ENCODE results near the gene WDR91. TPM values are rescaled to one million over a fixed set of nuclear protein-coding genes. Genes with fewer than 3 reads are reported as not detected.
A peak's percentile ranks its signal among the peaks of the same experiment; 100 is the strongest.

Gene WDR91
- total RNA-seq, 1 donor from 2014 or later = 27.1 TPM

GRCh38 chr7:135154734-135155133 is 56.6 kb downstream of the WDR91 start:
- Histone ChIP-seq H3K27ac (no peak overlapping the region), H3K4me3 (no peak overlapping the region), H3K9me3 (peaks cover 5% of the 10 kb centered on the region), H3K36me3 (no peaks in the 10 kb centered on the region), H3K27me3 (ENCODE audit: low read depth) (no peaks in the 10 kb centered on the region), H3K4me1 (peaks cover 50% of the 10 kb centered on the region)
- intact Hi-C loops (cut with DNase I) = no loop called here
- TF ChIP-seq CTCF (IDR thresholded peaks at IDR 0.05) = no peak
- no peak for DNase-seq
- ATAC-seq = no peak

GRCh38 chr7:135152442-135152841 is 58.9 kb downstream of the WDR91 start:
- Histone ChIP-seq H3K4me1 (peaks cover 35% of the 10 kb centered on the region), H3K4me3 (no peak overlapping the region)

GRCh38 chr7:135151533-135151932 is 59.8 kb downstream of the WDR91 start:
- Histone ChIP-seq H3K36me3 (no peaks in the 10 kb centered on the region), H3K4me1 (peaks cover 42% of the 10 kb centered on the region), H3K27me3 (ENCODE audit: low read depth) (no peaks in the 10 kb centered on the region), H3K27ac (peak overlapping the region; percentile 95), H3K9me3 (peaks cover 5% of the 10 kb centered on the region), H3K4me3 (no peak overlapping the region)
- no peak for TF ChIP-seq CTCF (IDR thresholded peaks at IDR 0.05)
- peak; percentile 33 to 72 for ATAC-seq
- no peak for DNase-seq
- intact Hi-C loops (cut with DNase I) = no loop called here

More at GRCh38 chr7:135152442-135152841, 58.9 kb downstream of the WDR91 start:
- Histone ChIP-seq H3K9me3 (peaks cover 5% of the 10 kb centered on the region), H3K27ac (no peak overlapping the region), H3K27me3 (ENCODE audit: low read depth) (no peaks in the 10 kb centered on the region), H3K36me3 (no peaks in the 10 kb centered on the region)
- TF ChIP-seq CTCF (IDR thresholded peaks at IDR 0.05) = no peak
- no peak for DNase-seq
- intact Hi-C loops (cut with DNase I) = no loop called here
- no peak for ATAC-seq

- intact Hi-C loops (cut with DNase I) = no loop called here
- H3K36me3 ChIP-seq = no peaks in the 10 kb centered on the region
- ATAC-seq (no peak), DNase-seq (no peak)
- peak overlapping the region; percentile 63 for H3K4me3 ChIP-seq
- H3K9me3 ChIP-seq = peaks cover 5% of the 10 kb centered on the region
- H3K4me1 ChIP-seq = peaks cover 46% of the 10 kb centered on the region
- peak overlapping the region; percentile 95 for H3K27ac ChIP-seq
- no peak for TF ChIP-seq CTCF (IDR thresholded peaks at IDR 0.05)
- no peaks in the 10 kb centered on the region for H3K27me3 ChIP-seq (ENCODE audit: low read depth)
These were observed 60.2 kb downstream of the WDR91 start for GRCh38 chr7:135151132-135151531.

- no peak for TF ChIP-seq CTCF (IDR thresholded peaks at IDR 0.05)
- no peaks in the 10 kb centered on the region for H3K27me3 ChIP-seq (ENCODE audit: low read depth)
- H3K36me3 ChIP-seq = no peaks in the 10 kb centered on the region
- DNase-seq = no peak
- H3K4me3 ChIP-seq = peak overlapping the region; percentile 63
- intact Hi-C loops (cut with DNase I) = no loop called here
- H3K4me1 ChIP-seq = peaks cover 53% of the 10 kb centered on the region
- no peaks in the 10 kb centered on the region for H3K9me3 ChIP-seq
- no peak for ATAC-seq
- peak overlapping the region; percentile 95 for H3K27ac ChIP-seq
These were observed 61.1 kb downstream of the WDR91 start for GRCh38 chr7:135150072-135150782.
